Stimulated activated CD8-positive, alpha-beta memory T cell treated with anti-CD3 and anti-CD28 coated beads, Interleukin-12 subunit alpha, Interleukin-12 subunit beta, amount 100 ng/mL, for 24 hours (primary cell): Measurements from ENCODE around the gene WWOX.

Source experiments
- DNase-seq: peaks from one replicate; pipeline ENCODE4 v3.0.0-alpha.2; 2020; ENCODE audit errors: extremely low read depth

WWOX gene

GRCh38 chr16:78994135-78994745, 894.8 kb downstream of the WWOX start:
- DNase-seq: no peak

GRCh38 chr16:78995441-78995840, 896.0 kb downstream of the WWOX start:
- DNase-seq: no peak

GRCh38 chr16:78996790-78997189, 897.3 kb downstream of the WWOX start:
- DNase-seq: no peak

GRCh38 chr16:78998879-78999278, 899.4 kb downstream of the WWOX start:
- no peak for DNase-seq

- no peak for DNase-seq
Measured at GRCh38 chr16:79001156-79001967, 901.9 kb downstream of the WWOX start.

- DNase-seq: no peak
Measured at GRCh38 chr16:79003026-79003609, 903.7 kb downstream of the WWOX start.

GRCh38 chr16:79004309-79004708, 904.9 kb downstream of the WWOX start:
- no peak for DNase-seq

- no peak for DNase-seq
Measured at GRCh38 chr16:79005096-79005495, 905.6 kb downstream of the WWOX start.

GRCh38 chr16:79006206-79006605, 906.8 kb downstream of the WWOX start:
- no peak for DNase-seq

- DNase-seq: no peak
Measured at GRCh38 chr16:79006765-79007164, 907.3 kb downstream of the WWOX start.

- no peak for DNase-seq
Measured at GRCh38 chr16:79007614-79008013, 908.2 kb downstream of the WWOX start.

GRCh38 chr16:79008036-79008868, 908.8 kb downstream of the WWOX start:
- DNase-seq: no peak

- no peak for DNase-seq
Measured at GRCh38 chr16:79008869-79009179, 909.4 kb downstream of the WWOX start.

- DNase-seq: no peak
Measured at GRCh38 chr16:79009896-79010295, 910.4 kb downstream of the WWOX start.

- no peak for DNase-seq
Measured at GRCh38 chr16:79011282-79011681, 911.8 kb downstream of the WWOX start.

- no peak for DNase-seq
Measured at GRCh38 chr16:79012671-79013434, 913.4 kb downstream of the WWOX start.

GRCh38 chr16:79013930-79014660, 914.6 kb downstream of the WWOX start:
- DNase-seq: no peak

- DNase-seq: no peak
Measured at GRCh38 chr16:79018650-79019429, 919.4 kb downstream of the WWOX start.

- DNase-seq: no peak
Measured at GRCh38 chr16:79019431-79019830, 920.0 kb downstream of the WWOX start.

- DNase-seq: no peak
Measured at GRCh38 chr16:79021991-79022630, 922.7 kb downstream of the WWOX start.
